GM21390 (cell line): ENCODE measurements around the gene VSX1.

Experiments used
- ATAC-seq: cut with Tn5 transposase; IDR thresholded peaks from one replicate; pipeline ENCODE4 v1.9.1; 2021; ENCODE audit not compliant: unreplicated experiment

The VSX1 gene

DNA sequence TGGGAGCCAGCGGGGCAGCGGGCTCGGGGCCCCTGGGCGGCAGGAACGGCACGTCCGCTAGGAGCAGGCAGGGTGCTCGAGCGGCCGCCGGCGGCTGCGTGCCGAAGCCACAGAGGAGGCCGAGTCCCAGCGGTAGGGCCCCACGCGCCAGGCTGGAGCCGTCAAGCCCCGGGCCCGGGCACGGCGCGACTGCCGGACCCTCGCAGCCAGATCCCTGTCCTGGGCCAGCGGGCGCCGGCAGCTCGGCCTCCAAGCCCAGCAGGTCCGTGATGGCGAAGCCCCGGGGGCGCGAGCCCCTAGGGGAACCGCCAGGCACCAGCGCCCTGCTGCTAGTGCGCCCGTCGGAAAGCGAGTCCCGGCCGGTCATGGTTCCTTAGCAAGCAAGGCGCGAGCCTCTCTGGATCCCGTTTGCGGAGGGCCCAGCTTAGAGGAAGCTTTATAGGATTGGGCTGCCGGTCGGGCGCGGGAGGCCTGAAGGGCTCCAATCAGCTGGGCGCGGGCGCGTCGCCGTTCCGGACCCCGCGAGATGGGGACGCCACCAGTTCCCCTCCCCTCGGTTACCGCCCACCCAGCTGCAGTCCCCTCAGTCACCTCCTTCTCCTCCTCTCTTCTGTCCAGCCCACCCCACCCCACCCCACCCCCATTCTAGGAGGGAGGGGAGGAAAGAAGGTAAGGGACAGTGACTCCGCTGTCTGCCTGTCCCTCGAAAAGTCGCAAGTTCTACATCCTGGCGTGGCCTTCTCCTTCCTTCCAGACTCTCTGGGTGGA is at the start of gene VSX1:
Gene VSX1 (minus strand): TSS at position 412 of the 768 bp plus-strand sequence. CDS start 45 bp downstream, at position 367.
- ATAC-seq, result no peak

DNA sequence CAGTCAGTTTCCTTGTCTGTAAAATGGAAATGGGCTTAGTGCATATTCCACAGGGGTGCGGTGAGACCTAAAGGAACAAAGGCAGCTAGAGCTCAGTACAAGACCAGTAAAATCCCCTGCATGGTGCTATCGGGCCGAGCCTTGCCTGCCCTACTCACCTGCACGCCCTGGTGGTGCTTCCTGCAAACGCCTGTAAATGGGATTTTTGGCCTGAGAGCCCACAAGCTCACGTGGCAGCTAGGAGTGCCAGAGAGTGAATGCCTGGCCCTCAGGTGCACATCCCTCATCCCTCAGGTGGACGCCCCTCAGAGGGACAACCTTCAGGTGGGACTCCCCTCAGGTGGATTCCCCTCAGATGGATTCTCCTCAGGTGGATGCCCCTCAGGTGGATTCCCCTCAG is 48.0 kb upstream of the VSX1 start:
- no peak for ATAC-seq

DNA sequence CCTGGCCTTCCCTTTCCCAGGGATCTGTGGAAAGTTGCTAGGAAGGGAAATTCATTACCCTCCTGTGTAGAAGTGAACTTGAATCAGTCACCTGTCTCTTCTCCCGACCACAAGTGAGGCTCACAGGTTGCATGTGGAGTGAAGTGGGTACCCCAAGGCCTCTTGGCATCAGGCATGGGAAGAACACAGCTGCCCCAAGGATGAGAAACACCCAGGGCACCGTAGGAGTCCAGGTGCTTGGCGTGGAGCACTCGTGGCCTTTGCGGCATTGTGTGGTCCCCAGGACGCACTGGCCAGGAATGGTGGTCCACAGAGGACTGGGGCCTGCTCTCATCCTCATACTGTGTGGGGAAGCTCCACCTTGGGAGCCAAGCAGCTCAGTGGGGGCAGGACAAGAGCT is 47.5 kb upstream of the VSX1 start:
- no peak for ATAC-seq

DNA sequence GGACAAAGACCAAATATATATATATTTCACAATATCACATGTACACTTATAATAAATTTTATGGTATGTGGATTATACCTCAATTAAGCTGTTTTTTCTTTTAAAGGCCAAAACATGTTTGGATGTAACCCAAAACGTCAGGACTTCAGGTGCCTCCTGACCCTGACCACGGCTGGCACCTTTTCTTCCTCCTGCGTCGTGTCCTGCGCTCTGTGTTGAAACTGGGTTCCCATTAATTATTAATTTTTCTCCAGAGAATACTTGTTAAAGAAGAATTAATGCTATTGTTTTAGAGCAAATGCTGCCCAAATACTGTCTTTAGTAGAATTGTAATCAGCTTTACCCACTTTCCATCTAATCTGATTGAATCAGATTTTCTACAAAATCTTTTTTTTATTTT is 46.7 kb upstream of the VSX1 start:
- ATAC-seq, result no peak

DNA sequence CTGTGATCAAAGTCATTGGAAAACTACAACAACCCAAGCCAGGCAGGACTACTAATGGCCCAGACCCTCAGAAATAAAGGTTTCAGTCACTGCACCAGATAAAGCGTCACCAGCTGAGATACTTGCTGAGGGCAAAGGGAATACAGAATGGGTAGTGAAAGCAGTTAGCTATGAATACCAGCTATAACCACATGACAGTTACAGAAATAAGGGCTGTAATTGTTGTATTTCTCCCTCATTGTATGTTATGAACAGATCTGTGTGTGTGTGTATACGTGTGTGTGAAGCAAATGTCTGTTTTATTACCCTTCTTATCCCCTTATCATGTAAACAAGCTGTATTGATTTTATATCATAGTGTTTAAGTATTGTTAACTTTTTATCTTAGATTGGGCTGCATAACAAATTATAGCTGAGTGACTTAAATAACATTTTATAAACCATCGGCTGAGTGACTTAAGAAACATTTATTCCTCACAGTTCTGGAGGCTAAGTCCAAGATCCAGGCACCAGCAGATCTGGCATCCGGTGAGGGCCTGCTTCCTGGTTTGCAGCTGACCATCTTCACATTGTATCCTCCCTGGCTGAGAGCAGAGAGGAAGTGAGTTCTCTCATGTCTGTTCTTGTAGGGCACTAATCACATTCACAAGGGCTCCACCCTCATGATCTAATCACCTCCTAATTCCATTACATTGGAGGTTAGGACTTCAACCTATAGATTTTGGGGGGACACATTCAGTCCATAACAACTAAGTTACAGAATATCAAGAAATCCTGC is 46.0 kb upstream of the VSX1 start:
- no peak for ATAC-seq

DNA sequence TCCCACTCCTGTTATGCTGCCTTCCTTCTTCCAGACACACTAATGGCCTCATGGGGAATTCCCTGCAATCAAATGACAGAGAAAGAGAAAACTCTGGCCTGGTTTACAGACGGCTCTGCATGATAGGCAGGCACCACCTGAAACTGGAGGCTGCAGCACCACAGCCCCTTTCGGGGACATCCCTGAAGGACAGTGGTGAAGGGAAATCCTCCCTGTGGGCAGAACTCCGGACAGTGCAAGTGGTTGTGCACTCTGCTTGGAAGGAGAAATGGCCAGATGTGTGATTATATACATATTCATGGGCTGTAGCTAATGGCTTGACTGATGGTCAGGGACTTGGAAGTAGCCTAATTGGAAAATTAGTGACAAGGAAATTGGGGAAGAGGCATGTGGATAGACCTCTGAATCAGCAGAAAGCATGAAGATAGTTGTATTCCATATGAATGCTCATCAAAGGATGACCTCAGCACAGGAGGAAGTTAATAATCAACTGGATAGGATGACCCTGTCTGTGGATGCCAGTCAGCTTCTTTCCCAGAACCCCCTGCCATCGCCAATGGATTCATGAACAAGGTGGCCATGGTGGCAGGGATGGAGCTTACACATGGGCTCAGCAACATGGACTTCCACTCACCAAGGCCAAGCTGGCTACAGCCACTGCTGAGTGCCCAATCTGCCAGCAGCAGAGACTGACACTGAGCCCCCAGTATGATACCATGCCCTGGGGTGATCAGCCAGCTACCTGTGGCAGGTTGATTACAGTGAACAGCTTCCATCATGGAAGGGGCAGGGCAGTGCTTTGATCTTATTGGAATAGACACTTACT is 44.5 kb upstream of the VSX1 start:
- no peak for ATAC-seq

DNA sequence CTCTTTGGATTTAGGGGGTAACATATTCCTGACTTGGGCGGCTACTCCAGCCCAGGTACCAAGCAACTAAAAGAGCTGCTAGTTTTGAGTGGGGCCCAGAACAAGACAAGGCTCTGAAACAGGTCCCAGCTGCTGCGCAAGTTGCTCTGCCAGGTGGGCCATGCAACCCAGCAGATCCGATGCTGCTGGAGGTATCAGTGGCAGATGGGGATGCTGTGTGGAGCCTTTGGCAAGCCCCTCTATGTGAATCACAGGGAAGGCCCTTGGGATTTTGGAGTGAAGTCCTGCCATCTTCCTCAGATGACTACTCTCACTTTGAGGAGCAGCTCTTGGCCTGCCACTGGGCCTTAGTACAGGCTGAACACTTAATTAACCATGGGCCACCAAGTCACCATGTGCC is 43.7 kb upstream of the VSX1 start:
- ATAC-seq, result no peak

DNA sequence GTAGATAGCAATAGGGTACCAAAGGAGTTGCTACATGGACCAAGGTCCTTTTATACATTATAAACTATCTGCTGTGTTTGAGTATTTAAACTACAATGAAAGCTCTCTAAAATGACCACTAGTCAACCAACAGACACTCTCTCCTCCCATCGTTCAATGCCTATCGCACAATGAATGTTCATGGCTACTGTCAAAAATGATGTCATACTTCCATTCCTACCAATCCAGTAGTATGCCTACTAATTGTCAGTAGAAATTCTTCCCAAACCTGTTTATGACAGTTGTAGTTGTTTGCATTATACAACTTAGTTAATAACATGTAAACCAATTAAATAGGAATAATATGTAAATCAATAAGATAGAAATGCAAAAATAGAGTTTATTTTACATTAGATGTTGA is 39.0 kb upstream of the VSX1 start:
- ATAC-seq, result no peak

DNA sequence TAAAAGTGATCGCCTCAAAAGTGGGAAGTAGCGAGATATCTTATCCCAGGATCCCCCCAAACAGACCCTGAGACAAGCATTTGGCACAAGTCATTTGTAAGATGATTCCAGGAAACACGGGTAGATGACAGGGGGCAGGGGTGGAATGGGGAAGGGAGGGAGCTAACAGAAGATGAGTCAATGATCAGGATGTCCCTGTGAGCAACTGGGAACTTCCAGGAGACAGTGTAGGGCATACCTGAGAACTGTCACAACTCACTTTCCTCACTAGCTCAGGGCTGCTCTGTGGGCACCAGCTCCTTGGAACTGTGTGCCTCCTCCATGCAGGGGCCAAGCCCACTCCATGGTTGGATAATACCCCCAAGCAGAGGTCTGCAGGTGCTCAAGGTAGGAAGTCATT is 38.5 kb upstream of the VSX1 start:
- no peak for ATAC-seq

DNA sequence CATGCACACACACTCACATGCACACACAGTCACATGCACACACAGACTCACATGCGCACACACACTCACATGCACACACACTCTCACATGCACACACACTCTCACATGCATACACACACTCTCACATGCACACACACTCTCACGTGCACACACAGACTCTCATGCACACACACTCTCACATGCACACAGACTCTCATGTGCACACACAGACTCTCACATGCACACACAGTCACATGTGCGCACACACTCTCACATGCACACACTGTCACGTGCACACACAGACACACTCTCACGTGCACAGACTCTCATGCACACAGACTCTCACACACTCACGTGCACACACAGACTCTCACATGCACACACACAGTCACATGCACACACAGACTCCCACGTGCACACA is 36.6 kb upstream of the VSX1 start:
- ATAC-seq, result no peak

DNA sequence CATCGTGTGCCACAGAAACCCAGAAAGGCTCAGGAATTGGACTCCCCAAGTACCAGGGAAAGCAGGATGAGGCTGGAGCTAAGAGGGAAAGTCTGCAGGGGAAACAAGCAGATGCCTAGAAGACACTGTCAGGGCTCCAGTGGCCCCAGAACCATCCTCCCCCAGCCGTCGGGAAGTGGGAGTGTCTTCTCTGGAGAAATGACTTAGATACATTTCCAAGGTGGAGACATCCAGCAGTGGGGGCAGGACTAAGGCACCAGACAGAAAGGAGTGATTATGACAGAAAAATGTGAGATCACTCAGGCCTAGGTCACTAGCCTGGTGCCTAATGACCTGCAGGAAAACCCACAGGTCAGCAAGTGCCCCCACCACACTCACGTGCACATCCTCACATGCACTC is 36.0 kb upstream of the VSX1 start:
- ATAC-seq, result no peak

DNA sequence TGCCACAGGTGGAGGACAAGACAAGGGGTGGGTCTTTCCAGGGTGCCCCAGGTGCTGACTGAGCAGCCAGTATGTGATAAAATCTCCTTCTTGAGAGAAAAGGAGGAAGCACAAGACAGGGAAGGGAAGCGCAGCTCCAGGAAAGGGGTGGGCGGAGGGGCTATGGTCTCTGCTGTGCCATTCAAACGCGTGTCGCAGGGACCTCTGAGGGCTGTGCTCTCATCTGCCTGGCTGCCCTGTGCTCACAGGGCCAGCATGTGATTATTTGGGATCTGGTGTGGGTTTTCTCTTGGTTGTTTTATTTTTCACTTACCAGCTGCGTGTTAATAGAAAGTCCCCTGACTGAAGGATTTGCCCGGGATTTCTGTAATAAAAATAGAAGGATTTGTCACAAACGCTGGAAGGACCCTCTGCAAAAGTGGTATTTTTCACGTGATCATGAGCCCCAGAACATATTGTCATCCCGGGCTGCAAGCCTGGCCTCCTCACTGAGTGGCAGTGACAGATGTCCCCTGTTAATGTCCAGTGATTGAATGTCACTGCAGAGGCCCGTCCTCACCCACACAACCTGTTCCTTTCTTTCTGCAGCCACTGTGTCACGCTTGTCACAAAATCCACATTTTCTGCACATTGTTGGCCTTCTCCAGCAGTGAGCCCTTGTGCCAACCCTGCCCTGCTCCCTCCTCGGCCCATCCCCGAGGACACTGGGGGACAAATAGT is 35.0 kb upstream of the VSX1 start:
- no peak for ATAC-seq

DNA sequence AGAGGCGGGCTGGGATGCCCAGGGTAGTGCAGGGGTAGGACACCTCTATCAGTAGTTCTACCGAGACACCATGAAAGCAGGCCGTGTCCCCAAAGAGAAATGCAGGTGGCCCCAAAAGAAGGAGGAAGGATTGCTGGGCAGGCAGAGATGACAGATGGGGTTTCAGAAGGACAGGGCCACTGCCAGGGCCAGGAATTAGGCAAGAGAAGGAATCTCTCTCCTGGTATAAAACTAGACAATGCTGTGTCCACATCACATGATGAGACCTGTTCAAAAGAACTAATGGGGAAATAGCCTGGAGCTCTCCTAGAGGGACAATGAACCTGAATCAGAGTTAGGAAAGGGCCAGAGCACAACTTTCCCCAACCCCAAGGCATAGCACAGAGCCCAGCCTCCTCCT is 21.6 kb upstream of the VSX1 start:
- no peak for ATAC-seq

DNA sequence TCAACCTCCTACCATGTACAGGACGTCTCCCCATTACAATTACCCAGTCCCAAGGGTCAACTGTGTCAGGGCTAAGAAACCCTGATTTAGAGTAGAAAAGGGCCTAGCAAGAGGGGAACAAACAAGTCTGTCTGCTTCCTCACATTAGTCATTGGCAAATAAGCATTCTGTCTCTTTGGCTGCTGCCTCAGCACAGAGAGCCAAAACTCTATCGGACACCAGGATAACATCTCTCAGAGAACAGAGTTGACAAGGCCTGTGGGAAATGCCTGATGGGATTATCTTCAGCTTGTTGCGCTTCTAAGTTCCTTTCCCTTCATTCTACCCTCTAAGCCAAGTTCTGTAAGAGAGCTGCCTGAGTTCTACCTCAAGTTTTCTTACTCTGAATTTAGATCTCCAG is 19.0 kb upstream of the VSX1 start:
- ATAC-seq, result no peak

DNA sequence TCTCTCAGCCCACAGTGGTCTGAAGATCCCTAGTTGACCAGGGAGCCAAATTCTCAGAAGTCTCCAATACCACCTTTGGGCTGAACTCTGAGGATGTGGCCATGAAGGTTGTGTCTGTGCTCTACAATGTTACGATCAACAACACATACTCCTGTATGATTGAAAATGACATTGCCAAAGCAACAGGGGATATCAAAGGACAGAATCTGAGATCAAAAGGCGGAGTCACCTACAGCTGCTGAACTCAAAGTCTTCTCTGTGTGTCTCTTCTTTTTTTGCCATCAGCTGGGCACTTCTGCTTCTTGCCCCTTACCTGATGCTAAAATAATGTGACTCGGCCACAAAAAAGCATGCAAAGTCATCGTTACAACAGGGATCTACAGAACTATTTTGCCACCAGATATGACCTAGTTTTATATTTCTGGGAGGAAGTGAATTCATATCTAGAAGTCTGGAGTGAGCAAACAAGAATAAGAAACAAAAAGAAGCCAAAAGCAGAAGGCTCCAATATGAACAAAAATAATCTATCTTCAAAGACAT is 17.7 kb upstream of the VSX1 start:
- no peak for ATAC-seq

DNA sequence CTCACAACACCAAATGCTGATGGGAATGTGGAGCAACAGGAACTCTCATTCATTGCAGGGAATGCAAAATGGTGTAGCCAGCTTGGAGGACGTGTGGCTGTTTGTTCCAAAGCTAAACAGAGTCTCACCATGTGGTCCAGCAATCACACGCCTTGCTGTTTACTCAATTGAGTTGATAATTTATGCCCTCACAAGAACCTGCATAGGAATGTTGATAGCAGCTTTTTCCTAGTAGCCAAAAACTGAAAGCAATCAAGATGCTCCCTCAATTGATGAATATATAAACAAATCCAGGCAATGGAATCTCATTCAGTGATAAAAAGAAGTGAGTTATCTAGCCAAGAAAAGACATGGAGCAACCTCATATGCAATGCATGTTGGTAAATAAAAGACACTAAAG is 15.6 kb upstream of the VSX1 start:
- ATAC-seq, result no peak

DNA sequence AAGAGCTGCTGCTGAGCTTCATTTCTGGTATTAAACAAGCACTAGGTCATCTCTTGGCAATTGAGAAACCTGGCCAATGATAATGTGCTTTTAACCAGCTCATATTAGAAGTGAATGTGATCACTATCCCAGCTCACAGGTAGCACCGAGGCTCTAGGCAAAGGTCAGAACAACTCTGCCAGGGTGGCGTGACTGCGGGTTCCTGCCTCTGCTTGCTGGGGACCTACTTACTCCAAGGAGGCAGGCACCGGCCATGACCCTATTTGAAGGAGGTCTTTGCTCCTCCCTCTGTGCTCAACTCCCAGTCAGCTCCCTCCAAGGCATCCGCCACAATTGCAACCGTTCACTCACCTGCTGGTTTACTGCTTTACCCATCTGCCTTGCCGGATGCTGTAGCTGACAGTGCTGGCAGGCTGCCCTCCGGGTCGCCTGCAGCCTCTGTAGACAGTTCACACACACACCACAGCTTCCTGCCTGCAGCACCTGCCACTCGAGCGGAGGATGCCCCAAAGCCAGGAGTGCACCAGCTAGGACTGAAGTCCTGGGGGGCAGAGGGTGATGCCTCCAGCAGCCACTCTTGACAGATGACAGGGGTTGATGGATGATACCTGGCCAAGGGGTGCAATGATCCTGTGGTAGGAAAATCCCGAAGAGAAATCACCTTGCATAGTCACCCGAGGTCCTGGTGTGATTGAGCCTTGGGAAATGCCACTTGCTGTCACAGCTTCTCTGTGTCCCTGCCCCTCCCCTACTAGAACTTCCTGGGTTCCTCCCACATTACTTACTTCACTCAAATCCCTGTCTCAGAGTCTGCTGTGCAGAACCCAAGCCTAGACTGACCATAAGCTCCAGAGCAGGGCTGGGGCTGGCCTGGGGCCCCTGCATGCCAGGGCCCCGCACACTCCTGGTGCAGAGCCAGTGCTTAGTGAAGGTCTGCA is 8.8 kb upstream of the VSX1 start:
- ATAC-seq, result peak; percentile 87

DNA sequence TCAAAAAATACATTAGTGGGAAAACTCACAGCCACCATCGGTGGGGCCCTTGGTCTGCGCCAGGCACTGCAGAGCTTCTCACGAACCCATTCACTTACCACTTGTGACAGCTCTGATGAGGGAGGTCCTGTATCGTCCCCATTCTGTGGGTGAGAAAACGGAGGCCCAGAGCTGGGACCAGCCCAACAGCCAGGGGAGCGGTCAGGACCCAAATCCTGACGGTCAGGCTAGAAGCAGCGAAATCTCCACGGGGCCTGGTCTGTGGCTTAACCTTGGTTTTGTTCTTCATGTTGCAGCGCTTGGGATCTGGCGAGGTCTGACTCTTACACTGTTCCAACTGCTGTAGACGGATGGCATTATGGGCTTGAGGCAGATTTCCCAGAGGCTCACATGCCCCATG is 7.7 kb upstream of the VSX1 start:
- ATAC-seq, result no peak

DNA sequence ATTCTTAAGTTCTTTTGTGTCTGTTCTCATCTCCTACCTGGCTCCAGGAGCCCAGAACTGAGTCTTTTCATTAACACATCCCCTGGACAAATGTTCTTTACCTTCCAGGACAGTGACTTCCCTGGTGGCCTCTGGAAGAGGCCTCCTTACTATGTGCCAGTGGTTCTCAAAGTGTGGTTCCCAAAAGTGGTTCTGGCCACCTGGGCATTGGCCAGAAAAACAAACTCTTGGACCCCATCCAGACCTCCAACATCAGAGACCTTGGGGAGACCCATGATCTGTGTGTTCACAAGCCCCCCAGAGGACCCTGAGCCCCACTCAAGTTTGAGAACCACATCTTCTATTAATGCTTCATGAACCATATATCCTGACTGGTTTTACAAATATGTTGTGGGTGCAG is 7.2 kb upstream of the VSX1 start:
- no peak for ATAC-seq

DNA sequence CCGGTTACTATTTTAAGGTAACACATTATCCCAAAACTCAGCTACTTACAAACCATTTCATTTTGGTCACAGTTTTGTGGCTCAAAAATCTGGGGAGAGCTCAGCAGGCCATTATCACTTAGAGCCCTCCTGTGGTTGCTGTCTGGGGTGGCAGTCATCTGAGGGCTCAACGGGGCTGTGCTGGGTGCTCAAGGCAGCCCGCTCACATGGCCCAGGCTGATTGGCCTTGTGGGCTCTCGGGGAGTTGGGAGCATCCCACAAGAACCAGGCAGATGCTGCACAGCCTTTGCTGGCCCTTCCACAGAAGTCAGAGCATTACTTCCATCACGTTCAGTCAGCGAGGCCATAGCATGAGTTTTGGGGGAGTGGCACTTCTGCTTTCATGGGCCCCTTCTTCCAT is 6.3 kb upstream of the VSX1 start:
- no peak for ATAC-seq
